Measurements from ENCODE around the gene POLG. TPM values are rescaled to one million over a fixed set of nuclear protein-coding genes. Genes with fewer than 3 reads are reported as not detected.

The POLG gene
- total and polyA plus RNA-seq, 2 of the 13 experiments (the other 11 are each of a cell fraction or from before 2014, with no cell fraction given), result 26.6 to 35.5 TPM

- no peak overlapping the region for H3K9ac ChIP-seq (ENCODE audit: insufficient read depth, low read depth, low read length)
- WGBS (ENCODE audit: low lambda C conversion rate), result 48% methylated on average over 2 of the region's 2 CpGs
- H4K20me1 ChIP-seq (ENCODE audit: insufficient read depth, low read length), result no peaks in the 10 kb centered on the region
- intact Hi-C loops (cut with micrococcal nuclease; ENCODE audit: unreplicated experiment), result no loop called here
- FAIRE-seq, result peak; percentile 4
- peak; percentile 66 for DNase-seq (ENCODE audit: low spot score)
- H3K79me2 ChIP-seq (ENCODE audit: insufficient read depth, low read length), result peaks cover 2% of the 10 kb centered on the region
- peak overlapping the region; percentile 39 for H3K27ac ChIP-seq (ENCODE audit: extremely low read length, insufficient read depth, low read length)
- H3K36me3 ChIP-seq (replicated peaks in 1 of 2; ENCODE audit: control insufficient read depth in 1 of 2, insufficient read depth in 2 of 2, low read length in 2 of 2), result peaks cover 24 to 49% of the 10 kb centered on the region in 2 experiments
- no TSS peak for BruUV-seq (replicated peaks)
- CTCF ChIA-PET (ENCODE audit: low intra/inter-chr PET ratio, low total read pairs), result no interaction called here
- no peak overlapping the region for H2AFZ ChIP-seq (ENCODE audit: low read length)
- peak; percentile 64 for ATAC-seq
- H3K27me3 ChIP-seq (ENCODE audit: control insufficient read depth in 1 of 2, insufficient read depth in 2 of 2, low read length in 2 of 2), result no peaks in the 10 kb centered on the region
- H3K4me2 ChIP-seq (ENCODE audit: low read depth, low read length), result peak overlapping the region; percentile 32
- POLR2A ChIA-PET, result interaction anchor here (0.7 kb wide), 1 partner anchor 8 kb away, joined by 3 read pairs; no protein-coding TSS in a partner anchor
- in situ Hi-C loops (cut with HindIII; ENCODE audit: extremely low pct_ligation_motif_present, low pct_unique_long_range_greater_than_20kb), result no loop called here
- no peaks in the 10 kb centered on the region for H3K9me3 ChIP-seq (ENCODE audit: low read length)
- H3K4me3 ChIP-seq (replicated peaks in 1 of 3; ENCODE audit: insufficient read depth in 1 of 3, low read depth in 2 of 3, low read length in 3 of 3), result no peak overlapping the region; a peak in 1 of 6 replicates
- peaks cover 36% of the 10 kb centered on the region for H3K4me1 ChIP-seq (ENCODE audit: insufficient read depth, low read length)
- TF ChIP-seq KIAA2018 (CRISPR knock-in tag; IDR thresholded peaks at IDR 0.05; ENCODE audit: borderline replicate concordance) (no peak), NCOA2 (CRISPR knock-in tag; IDR thresholded peaks at IDR 0.05) (no peak; the same call in 1 of the 2 replicates), ZNF761 (CRISPR knock-in tag; conservative IDR thresholded peaks at IDR 0.05) (no peak), ZNF747 (CRISPR knock-in tag; IDR thresholded peaks at IDR 0.05; ENCODE audit: borderline replicate concordance) (no peak), SP5 (CRISPR knock-in tag; IDR thresholded peaks at IDR 0.05; ENCODE audit: borderline replicate concordance, low read depth) (no peak), ZNF609 (CRISPR knock-in tag; IDR thresholded peaks at IDR 0.05; ENCODE audit: borderline replicate concordance) (no peak), KDM6A (CRISPR knock-in tag; IDR thresholded peaks at IDR 0.05; ENCODE audit: low read depth) (peak; percentile 27; the same call in 1 of the 2 replicates), MED1 (CRISPR knock-in tag; IDR thresholded peaks at IDR 0.05) (peak; percentile 66), FOSL1 (CRISPR knock-in tag; IDR thresholded peaks at IDR 0.05; ENCODE audit: borderline replicate concordance) (no peak), ZNF205 (CRISPR knock-in tag; IDR thresholded peaks at IDR 0.05) (0 out of 2 replicates have a peak, but pooled peaks have one; percentile 12), GLI4 (CRISPR knock-in tag; IDR thresholded peaks at IDR 0.05; ENCODE audit: borderline replicate concordance) (no peak), HOXD1 (CRISPR knock-in tag; IDR thresholded peaks at IDR 0.05) (no peak)
These were observed 19.2 kb downstream of the POLG start for GRCh38 chr15:89315375-89315929.

Data from HepG2 (cell line).